Prostate gland (tissue), 2 donors: Measurements from ENCODE around the gene ISOC2. TPM values are rescaled to one million over a fixed set of nuclear protein-coding genes. Genes with fewer than 3 reads are reported as not detected.
"Not testable (repeated sequence)": the region's sequence is repeated elsewhere in the genome, so short reads cannot be mapped to it uniquely, and the experiment has no call there.

Experiments used
- DNase-seq: peaks from one replicate; pipeline ENCODE4 v3.0.0-alpha.2; 2019; ENCODE audit warnings: low spot score
- H3K27ac ChIP-seq, 2 donors: fragments of 200-600 bp; sonication (generic); 2 replicates each; pipeline ENCODE4 v1.5.1; 2017 to 2019
- H3K27me3 ChIP-seq: fragments of 200-600 bp; sonication (generic); replicated peaks from 2 replicates; pipeline ENCODE4 v1.5.1; 2019; ENCODE audit not compliant: insufficient read depth
- H3K36me3 ChIP-seq, 2 donors: fragments of 200-600 bp; sonication (generic); 1 replicate in 1 of 2; 2 replicates in 1 of 2; pipeline versions ENCODE4 v1.5.1 to v1.8.1; 2017 to 2019
- H3K4me1 ChIP-seq: fragments of 200-600 bp; sonication (generic); replicated peaks from 2 replicates; pipeline ENCODE4 v1.5.1; 2019
- H3K4me3 ChIP-seq, 2 donors: fragments of 200-600 bp; sonication (generic); 2 replicates each; pipeline ENCODE4 v1.5.1; 2017 to 2019
- H3K9me3 ChIP-seq: fragments of 200-600 bp; sonication (generic); 2 replicates; pipeline ENCODE4 v1.5.1; 2017
- POLR2A ChIP-seq: fragments of 450-650 bp; IDR thresholded peaks from one replicate; pipeline ENCODE4 v1.6.1; 2016; ENCODE audit warnings: antibody characterized with exemption, mild to moderate bottlenecking
- POLR2AphosphoS5 ChIP-seq: sonication (generic); formaldehyde crosslinking; IDR thresholded peaks from one replicate; pipeline ENCODE4 v1.6.1; 2017; ENCODE audit warnings: antibody characterized with exemption
- WGBS: methylation state at CpG from one replicate; pipeline ENCODE4 v1.1.5; 2018; 5-methylcytosine and 5-hydroxymethylcytosine counted together
- intact Hi-C: fragments of 100-400 bp; cut with DNase I; formaldehyde crosslinking; loops from one replicate; pipeline ENCODE4 v1.14.2; 2022
- total RNA-seq, 2 donors: library from RNA; depleted of rRNA; stranded (reverse); fragments of >200 nt; gene quantifications; one replicate each; pipeline ENCODE4 v1.1.0, GENCODE V29; 2016
- TF ChIP-seq, protein P1 (sequence below), 4 experiments: fragments of 200-600 bp in 2 of 4; fragments of 450-650 bp in 2 of 4; sonication (generic) in 2 of 4; IDR thresholded peaks; 1 replicate in 3 of 4; 2 replicates in 1 of 4; pipeline ENCODE4 v1.5.1; 2016 to 2019; ENCODE audit warnings: antibody characterized with exemption in 4 of 4, mild to moderate bottlenecking in 2 of 4, moderate library complexity in 2 of 4

Gene ISOC2
- total RNA-seq, 2 donors from 2014 or later = 85.1 to 117 TPM

- TF ChIP-seq, protein P1, sequence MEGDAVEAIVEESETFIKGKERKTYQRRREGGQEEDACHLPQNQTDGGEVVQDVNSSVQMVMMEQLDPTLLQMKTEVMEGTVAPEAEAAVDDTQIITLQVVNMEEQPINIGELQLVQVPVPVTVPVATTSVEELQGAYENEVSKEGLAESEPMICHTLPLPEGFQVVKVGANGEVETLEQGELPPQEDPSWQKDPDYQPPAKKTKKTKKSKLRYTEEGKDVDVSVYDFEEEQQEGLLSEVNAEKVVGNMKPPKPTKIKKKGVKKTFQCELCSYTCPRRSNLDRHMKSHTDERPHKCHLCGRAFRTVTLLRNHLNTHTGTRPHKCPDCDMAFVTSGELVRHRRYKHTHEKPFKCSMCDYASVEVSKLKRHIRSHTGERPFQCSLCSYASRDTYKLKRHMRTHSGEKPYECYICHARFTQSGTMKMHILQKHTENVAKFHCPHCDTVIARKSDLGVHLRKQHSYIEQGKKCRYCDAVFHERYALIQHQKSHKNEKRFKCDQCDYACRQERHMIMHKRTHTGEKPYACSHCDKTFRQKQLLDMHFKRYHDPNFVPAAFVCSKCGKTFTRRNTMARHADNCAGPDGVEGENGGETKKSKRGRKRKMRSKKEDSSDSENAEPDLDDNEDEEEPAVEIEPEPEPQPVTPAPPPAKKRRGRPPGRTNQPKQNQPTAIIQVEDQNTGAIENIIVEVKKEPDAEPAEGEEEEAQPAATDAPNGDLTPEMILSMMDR (IDR thresholded peaks at IDR 0.05) = no peak
- no peak for TF ChIP-seq POLR2A
- TF ChIP-seq POLR2AphosphoS5 = no peak
- Histone ChIP-seq H3K27ac (no peak overlapping the region), H3K36me3 (no peaks in the 10 kb centered on the region), H3K4me3 (no peak overlapping the region), H3K27me3 (peaks cover 9% of the 10 kb centered on the region), H3K9me3 (no peaks in the 10 kb centered on the region), H3K4me1 (peaks cover 13% of the 10 kb centered on the region)
- DNase-seq = no peak
- WGBS = 5% methylated on average over 55 of the region's 57 CpGs
- intact Hi-C loops = no loop called here
Observed at GRCh38 chr19:55451965-55452748, 9.3 kb downstream of the ISOC2 start.

- H3K9me3 ChIP-seq = no peaks in the 10 kb centered on the region
- H3K36me3 ChIP-seq = no peaks in the 10 kb centered on the region
- TF ChIP-seq, protein P1 (IDR thresholded peaks at IDR 0.05) = no peak
- TF ChIP-seq POLR2AphosphoS5 (no peak), POLR2A (no peak)
- under 1% methylated on average over 58 of the region's 80 CpGs for WGBS
- no peak overlapping the region for H3K27ac ChIP-seq
- intact Hi-C loops = no loop called here
- H3K27me3 ChIP-seq = peaks cover 9% of the 10 kb centered on the region
- H3K4me3 ChIP-seq = no peak overlapping the region
- H3K4me1 ChIP-seq = peaks cover 13% of the 10 kb centered on the region
- no peak for DNase-seq
Observed at GRCh38 chr19:55451163-55451964, 10.1 kb downstream of the ISOC2 start.

GRCh38 chr19:55449469-55449868 is 12.0 kb downstream of the ISOC2 start:
- Histone ChIP-seq H3K4me1 (peaks cover 13% of the 10 kb centered on the region), H3K9me3 (no peaks in the 10 kb centered on the region), H3K27me3 (peaks cover 15% of the 10 kb centered on the region), H3K4me3 (no peak overlapping the region), H3K36me3 (no peaks in the 10 kb centered on the region), H3K27ac (no peak overlapping the region)
- intact Hi-C loops = no loop called here
- DNase-seq = no peak
- TF ChIP-seq POLR2A (no peak), POLR2AphosphoS5 (no peak)
- TF ChIP-seq, protein P1 (IDR thresholded peaks at IDR 0.05) = no peak
- WGBS = 32% methylated on average over 16 of the region's 16 CpGs

GRCh38 chr19:55448175-55448490 is 13.3 kb downstream of the ISOC2 start:
- H3K27me3 ChIP-seq = peaks cover 26% of the 10 kb centered on the region
- H3K27ac ChIP-seq, H3K4me3 ChIP-seq, H3K36me3 ChIP-seq, DNase-seq, H3K9me3 ChIP-seq, intact Hi-C loops: not testable (repeated sequence)
- 90% methylated on average over 5 of the region's 5 CpGs for WGBS
- H3K4me1 ChIP-seq = peaks cover 13% of the 10 kb centered on the region

DNA sequence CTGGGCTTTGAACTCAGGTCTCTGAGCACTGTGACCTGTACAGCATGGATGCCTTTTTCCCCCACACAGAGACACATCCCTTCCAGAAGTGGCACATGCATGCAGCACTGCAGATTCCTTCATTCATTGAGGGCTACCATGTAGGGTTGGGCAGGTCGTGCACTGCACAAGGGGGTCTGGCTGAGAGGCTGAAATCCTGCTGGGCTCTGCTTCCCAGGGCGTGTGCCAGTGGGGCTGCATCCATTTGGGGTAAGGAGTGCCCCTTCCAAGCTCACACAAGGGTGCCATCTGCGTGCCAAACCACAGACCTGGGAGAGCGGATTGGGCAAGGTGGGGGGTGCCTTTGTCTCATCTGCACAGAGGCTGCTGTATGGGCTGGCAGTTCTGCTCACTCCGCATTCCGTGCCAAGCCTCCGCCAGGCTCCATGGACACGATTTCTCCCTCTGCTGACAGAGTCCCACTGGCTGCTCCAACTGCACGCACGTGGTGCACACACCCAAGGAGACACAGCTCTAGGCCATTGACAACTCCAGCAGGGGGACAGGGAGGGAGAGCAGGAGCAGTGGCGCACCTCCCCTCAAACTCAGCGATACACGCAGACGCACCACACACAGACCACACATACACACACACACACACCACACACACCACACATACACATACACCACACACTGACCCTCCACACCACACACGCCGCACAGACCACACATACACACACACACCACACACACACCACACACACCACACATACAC is 13.8 kb downstream of the ISOC2 start:
- Histone ChIP-seq H3K4me1 (peaks cover 13% of the 10 kb centered on the region), H3K36me3 (no peaks in the 10 kb centered on the region), H3K27me3 (peaks cover 26% of the 10 kb centered on the region), H3K27ac (no peak overlapping the region), H3K4me3 (no peak overlapping the region), H3K9me3 (no peaks in the 10 kb centered on the region)
- TF ChIP-seq POLR2A (no peak), POLR2AphosphoS5 (no peak)
- TF ChIP-seq, protein P1 (IDR thresholded peaks at IDR 0.05) = no peak
- WGBS = 20% methylated on average over 16 of the region's 16 CpGs
- intact Hi-C loops = no loop called here
- DNase-seq = peak; percentile 33
